Panc1 (cell line): ENCODE data around the gene RNF113B.

Experiments used
- CTCF ChIP-seq: fragments of 450-650 bp; IDR thresholded peaks from 2 replicates; pipeline ENCODE4 v1.5.1; 2017; ENCODE audit warnings: mild to moderate bottlenecking
- POLR2AphosphoS5 ChIP-seq: IDR thresholded peaks from 2 replicates; pipeline ENCODE4 v1.6.1; 2012; ENCODE audit warnings: mild to moderate bottlenecking, low read depth, low read length, moderate library complexity
- REST ChIP-seq, 2 experiments: IDR thresholded peaks; 2 replicates each; pipeline ENCODE4 v1.6.1; 2011 to 2012; ENCODE audit warnings: low read depth in 2 of 2, control low read depth in 1 of 2, low read length in 1 of 2, mild to moderate bottlenecking in 1 of 2, moderate library complexity in 1 of 2; ENCODE audit not compliant: insufficient read depth in 1 of 2
- SIN3A ChIP-seq: IDR thresholded peaks from 2 replicates; pipeline ENCODE4 v1.6.1; 2012; ENCODE audit warnings: low read depth, mild to moderate bottlenecking, low read length, moderate library complexity, borderline replicate concordance; ENCODE audit not compliant: insufficient read depth
- TCF7L2 ChIP-seq: IDR thresholded peaks from 2 replicates; pipeline ENCODE4 v1.6.1; 2011; ENCODE audit warnings: mild to moderate bottlenecking, low read depth, low read length, inconsistent platforms

GRCh38 chr13:98144027-98144741, 32.9 kb downstream of the RNF113B start:
- no peak for TF ChIP-seq CTCF
- TF ChIP-seq POLR2AphosphoS5 = no peak
- TF ChIP-seq REST (IDR thresholded peaks at IDR 0.05; ENCODE audit: insufficient read depth in 1 of 2, low read depth in 2 of 2, low read length in 1 of 2) = no peak
- TF ChIP-seq SIN3A = no peak
- TF ChIP-seq TCF7L2 = no peak
